Measurements from ENCODE around the gene TFAP2E.

Gene TFAP2E

GRCh38 chr1:35573198-35574124 is at the start of gene TFAP2E:
Gene TFAP2E, plus strand, starts transcription at chr1:35573314. Its CDS starts 264 bp downstream, at chr1:35573578.
- DNase-seq: peak; percentile 25

- DNase-seq: no peak
These were observed 49.0 kb upstream of the TFAP2E start for GRCh38 chr1:35524106-35524505.

- DNase-seq: no peak
These were observed 42.9 kb upstream of the TFAP2E start for GRCh38 chr1:35530168-35530567.

- no peak for DNase-seq
These were observed 42.2 kb upstream of the TFAP2E start for GRCh38 chr1:35530946-35531345.

GRCh38 chr1:35531368-35531767 is 41.7 kb upstream of the TFAP2E start:
- no peak for DNase-seq

- DNase-seq: no peak
These were observed 40.5 kb upstream of the TFAP2E start for GRCh38 chr1:35532497-35533223.

- DNase-seq: no peak
These were observed 39.5 kb upstream of the TFAP2E start for GRCh38 chr1:35533586-35533985.

GRCh38 chr1:35535243-35535642 is 37.9 kb upstream of the TFAP2E start:
- no peak for DNase-seq

GRCh38 chr1:35536556-35537162 is 36.5 kb upstream of the TFAP2E start:
- no peak for DNase-seq

- no peak for DNase-seq
These were observed 35.3 kb upstream of the TFAP2E start for GRCh38 chr1:35537806-35538205.

GRCh38 chr1:35539073-35539823 is 33.9 kb upstream of the TFAP2E start:
- DNase-seq: no peak

- no peak for DNase-seq
These were observed 33.3 kb upstream of the TFAP2E start for GRCh38 chr1:35539824-35540261.

- no peak for DNase-seq
These were observed 28.1 kb upstream of the TFAP2E start for GRCh38 chr1:35544976-35545375.

- DNase-seq: no peak
These were observed 26.5 kb upstream of the TFAP2E start for GRCh38 chr1:35546614-35547013.

GRCh38 chr1:35553851-35554250 is 19.3 kb upstream of the TFAP2E start:
- DNase-seq: no peak

- DNase-seq: no peak
These were observed 18.6 kb upstream of the TFAP2E start for GRCh38 chr1:35554266-35555211.

GRCh38 chr1:35555212-35555584 is 17.9 kb upstream of the TFAP2E start:
- no peak for DNase-seq

- no peak for DNase-seq
These were observed 17.3 kb upstream of the TFAP2E start for GRCh38 chr1:35555601-35556477.

GRCh38 chr1:35556484-35557117 is 16.5 kb upstream of the TFAP2E start:
- DNase-seq: peak; percentile 42

- no peak for DNase-seq
These were observed 15.9 kb upstream of the TFAP2E start, which contains the start of gene KIAA0319L for GRCh38 chr1:35557118-35557610. Gene KIAA0319L, minus strand, starts transcription at chr1:35557403. Its CDS starts 2,912 bp downstream, at chr1:35554491.

All from stimulated activated CD4-positive, alpha-beta T cell treated with anti-CD3 and anti-CD28 coated beads, Interleukin-15, amount 100 ng/mL, for 24 hours (primary cell).